NCI-H187 treated with DMSO at 0.1 percent for 48 hours (cell line): ENCODE results near the gene NTN1.
"Not testable (repeated sequence)": the region's sequence is repeated elsewhere in the genome, so short reads cannot be mapped to it uniquely, and the experiment has no call there.

Experiments
- DNase-seq: peaks from one replicate; lab custom pipeline; 2025; lab: John Stamatoyannopoulos, UW

The NTN1 gene

DNA sequence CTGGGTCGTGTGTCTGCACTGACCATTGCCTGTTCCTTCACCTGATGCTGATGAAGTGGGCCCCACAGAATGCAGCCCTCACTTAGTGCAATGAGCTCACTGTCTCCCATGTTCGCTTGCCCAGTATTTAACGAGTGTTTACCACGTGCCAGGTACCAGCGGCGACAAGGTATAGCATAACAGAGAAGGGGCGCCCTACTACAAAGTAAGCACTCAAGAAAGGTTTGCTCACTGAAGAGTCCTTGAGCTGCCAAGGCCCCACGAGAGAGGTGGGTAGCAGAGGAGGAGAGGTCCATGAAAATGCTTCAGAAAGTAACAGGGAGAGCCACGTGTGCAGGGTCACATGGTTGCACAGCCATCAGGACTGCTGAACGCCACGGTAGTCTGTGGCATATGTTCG is 230.0 kb downstream of the NTN1 start:
- no peak for DNase-seq

DNA sequence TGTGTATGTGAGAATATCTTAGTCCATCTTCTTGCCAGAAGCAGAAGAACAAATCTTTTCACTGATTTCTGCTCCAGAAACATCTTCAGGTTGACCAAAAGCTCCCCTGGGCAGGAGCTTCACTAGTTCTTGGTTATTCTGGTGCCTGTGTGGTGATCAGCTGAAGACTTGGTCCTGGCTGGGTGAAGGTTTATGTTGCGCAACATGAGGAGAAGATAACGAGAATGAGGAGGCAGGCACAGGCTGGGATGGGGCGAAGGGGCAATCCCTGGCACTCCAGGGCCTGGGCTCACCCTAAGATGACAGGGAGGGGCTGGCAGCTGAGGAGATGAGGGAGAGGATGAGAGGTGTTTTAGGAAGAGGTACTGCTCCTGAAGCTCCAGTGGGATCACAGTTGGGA is 232.0 kb downstream of the NTN1 start:
- DNase-seq, result no peak

DNA sequence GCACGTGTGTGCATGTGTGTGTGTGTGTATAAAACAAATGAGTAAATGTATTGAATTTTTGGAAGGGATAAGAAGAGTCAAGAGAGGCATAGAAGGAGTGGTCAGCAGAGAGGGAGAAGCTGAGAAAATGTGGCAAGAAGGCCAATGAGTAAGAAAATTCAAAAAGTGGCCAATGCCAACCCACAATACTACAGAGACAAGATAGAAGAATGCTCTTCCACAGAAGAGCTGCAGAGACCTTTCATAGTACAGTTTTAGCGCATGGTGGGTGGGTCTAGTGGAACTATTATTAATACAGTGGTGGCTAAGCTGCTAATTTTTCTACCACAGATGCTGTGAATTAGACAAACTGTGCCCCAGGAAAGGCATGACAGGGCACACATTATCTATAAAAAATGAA is 233.5 kb downstream of the NTN1 start:
- no peak for DNase-seq

DNA sequence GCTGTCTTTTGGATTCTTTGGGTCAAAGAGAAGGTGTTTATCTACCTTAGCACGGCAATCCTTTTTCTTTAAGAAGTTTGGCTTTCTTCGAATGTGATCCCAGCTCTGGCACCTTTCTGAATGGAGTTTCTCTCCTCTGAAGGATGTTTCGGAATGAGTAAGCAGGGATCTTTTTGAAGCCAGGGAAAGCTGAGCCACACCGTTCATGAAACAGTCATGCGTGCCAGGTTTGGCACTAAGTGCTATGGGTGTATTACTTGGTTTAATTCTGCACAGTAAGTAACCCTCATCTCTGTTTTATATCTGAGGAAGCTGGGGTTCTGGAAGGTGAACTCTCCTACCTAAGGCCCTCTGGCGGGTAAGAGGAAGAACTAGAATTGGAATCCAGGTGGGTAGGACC is 234.5 kb downstream of the NTN1 start:
- DNase-seq, result no peak

DNA sequence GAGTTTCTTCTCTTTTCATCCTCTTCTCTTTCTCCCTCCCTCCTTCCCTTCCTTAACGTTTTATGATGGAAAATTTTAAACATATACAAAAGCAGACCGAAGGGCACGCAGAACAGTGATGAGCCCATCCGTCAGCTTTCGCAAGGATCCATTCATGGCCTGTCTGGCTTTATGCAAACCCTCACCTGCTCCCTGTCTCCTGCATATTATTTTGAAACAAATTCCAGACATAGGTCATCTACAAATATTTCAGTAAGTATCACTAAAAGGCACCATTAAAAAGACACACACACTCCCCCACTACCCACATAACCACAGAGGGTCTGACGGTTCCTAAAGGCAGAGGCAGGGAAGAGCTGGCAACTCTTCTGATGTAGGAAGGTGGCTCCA is 235.0 kb downstream of the NTN1 start:
- DNase-seq, result no peak

DNA sequence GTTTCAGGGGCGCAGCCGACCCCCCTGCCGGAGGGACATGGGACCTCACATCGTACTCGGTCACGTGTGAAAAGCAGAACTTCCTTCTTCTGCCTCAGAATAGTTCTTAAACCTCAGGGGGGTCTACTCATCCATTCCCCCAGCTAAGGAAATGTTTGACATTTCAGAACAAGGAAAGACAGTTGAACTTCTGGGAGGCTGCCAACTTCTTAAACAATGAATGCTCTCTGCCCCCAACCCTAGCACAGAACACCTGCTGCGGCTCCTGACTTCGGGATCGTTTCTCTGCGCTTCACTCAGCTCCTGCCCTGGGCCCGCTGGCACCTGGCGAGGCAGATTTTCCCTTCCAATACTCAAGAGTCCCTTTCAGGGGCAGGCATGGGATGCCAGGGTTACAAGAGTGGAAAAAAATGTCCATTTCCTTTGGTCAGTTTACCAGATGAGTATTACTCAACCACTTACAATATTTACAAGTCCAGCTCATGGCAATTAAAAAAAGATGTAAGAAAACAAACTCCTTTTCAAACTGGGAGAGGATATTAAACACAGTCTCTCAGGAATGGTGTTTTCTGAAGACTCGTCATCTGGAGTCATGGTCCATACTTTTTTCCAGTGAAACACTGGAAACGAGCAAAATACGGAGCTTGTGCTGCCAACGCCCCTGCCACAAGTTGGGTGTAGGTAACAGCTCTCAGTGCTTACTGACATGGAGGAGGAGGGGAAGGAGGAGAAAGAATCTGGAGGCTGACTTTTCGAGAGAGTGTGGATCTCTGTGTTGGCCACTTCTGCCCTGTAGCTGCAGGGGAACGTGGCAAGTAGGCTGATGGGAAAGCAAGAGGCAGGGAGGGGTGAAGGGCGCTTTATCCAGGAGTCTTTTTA is 235.7 kb downstream of the NTN1 start:
- no peak for DNase-seq

DNA sequence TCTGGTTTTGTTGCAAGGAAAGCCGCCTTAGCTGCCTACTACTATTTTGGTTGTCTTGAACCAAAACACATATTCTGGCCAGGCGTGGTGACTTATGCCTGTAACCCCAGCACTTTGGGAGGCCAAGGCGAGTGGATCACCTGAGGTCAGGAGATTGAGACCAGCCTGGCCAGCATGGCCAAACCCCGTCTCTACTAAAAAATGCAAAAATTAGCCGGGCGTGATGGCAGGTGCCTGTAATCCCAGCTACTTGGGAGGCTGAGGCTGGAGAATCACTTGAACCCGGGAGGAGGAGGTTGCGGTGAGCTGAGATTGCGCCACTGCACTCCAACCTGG is 236.3 kb downstream of the NTN1 start:
- DNase-seq, result not testable (repeated sequence)

DNA sequence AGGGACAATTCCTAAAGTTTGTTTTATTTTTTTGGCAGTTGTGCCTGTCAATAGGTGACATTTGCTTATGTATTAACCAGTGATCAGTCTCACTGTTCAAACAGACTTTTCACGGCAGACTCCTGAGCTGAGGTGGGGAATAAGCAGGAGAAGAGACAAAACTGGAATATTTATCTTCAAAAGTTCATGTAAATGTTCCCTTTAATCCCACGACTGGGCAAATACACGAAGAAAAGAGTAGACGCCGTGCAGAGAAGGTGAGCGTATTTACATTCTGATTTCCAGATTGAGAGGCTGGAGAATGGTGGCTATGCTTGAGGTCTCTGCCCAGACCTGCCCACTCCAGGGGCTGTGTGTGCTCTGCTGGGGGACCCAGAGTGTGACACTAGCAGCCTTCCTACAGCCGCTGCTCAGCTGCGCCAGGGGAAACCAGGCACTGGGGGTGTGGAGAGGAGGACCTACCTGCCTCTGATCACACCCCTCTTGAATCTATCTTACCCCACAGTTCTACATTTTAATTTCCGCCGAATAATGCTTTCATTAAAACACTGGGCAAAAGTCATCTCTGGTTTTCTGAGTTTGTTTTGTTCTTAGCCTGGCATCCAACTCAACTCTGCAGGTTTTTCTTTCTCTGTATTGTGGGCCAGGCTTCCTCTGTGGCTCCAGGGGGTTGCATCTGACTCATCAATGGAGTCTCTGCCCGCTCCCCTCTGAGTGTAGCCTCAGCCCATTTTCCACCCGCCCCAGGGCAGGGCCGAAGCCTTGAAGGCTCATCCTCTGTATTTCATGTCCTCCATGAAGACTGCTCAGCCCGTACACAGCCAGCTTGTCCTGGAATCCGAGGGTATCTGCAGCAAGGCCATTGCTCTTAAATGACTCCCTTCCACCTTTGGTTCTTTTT is 237.1 kb downstream of the NTN1 start:
- no peak for DNase-seq

DNA sequence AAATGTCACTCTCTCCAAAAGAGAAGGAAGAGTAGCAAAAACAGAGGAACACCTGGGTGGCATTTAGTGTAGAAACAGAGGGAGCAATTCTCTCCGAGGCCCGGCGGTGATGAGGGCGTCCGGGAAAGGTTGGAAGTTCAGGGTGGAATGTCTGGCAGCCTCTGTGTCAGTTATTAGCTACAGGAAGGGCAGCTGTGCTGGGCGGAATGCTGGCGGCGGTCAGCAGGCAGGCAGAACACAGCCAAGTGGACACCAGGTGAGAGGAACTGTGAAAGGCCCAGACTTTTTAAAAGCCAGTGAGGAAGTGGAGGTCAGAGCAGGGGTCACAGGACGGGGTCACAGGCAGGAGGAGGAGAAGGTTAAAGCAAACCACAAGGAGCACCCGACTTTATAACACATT is 238.1 kb downstream of the NTN1 start:
- no peak for DNase-seq

DNA sequence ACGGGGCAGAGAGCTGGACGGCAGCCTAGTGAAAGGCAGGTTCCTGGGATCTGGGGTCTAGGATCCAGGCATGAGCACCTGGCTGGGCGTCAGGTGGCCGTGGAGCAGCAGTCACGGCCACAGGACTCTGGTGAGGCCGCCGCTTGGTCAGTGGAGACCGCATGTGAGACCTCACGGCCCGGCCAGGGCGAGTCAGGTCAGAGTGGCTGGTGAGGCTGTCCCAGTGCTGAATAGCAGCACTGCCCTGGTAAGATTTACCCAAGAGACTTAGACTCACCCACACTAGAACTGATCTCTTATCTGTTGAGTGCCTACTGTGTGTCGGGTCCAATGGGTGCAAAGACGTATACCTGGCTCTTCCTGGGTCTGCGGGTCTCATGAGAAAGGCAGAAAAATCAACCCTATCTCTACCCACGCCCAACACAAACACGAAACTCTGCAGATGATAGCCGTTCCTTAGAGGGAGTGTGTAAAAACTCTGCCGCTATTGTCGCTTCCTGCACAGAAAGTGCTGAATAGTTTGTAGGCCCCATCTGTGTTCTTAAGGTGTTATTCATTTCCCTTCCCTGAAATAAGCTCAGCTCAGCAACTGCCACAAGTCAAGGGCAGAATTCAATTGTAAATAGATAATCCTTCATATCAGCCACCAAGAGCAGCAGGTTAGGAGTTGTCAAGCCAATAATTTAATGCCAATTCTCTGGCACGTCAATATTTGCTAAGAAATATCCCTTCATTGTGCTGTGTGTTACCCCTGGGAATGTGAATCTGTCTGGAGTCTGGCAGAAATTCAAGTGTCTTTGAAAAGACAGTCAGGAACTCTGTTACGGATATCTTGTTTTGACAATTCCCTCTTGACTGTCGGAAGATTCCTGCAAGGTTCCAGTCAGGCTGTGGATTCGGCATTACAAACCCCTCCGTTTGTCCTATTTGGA is 240.0 kb downstream of the NTN1 start:
- no peak for DNase-seq

DNA sequence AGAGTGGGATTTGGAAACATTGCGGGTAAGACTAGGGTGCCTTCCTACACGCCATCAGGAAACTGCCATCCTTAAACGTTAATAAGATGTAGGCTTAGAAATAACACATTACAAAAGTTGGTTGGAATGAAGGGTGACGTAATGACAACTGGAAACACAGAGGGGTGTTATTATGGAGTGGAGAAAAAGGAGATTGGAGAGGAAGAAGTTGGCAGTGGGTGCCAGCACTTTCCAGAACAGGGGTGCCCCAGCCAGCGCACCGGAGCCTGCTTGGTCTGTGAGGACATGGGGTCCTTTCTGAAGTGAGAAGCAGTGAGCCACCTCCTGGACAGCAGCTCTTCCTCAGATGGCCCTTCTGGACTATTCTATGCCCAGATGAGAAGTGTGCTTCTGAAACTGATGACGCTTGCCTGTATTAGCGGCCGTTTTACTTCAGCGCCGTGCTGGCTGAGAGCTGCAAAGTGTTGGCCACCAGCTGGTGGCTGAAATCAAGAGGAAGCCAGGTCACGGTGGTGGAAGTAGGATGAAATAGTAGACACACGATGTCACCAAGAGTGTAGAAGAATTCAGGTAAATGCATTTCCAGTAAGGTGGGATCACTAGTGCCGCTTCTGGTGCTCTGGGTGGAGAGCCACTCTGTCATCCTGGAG is 244.8 kb downstream of the NTN1 start:
- DNase-seq, result no peak

DNA sequence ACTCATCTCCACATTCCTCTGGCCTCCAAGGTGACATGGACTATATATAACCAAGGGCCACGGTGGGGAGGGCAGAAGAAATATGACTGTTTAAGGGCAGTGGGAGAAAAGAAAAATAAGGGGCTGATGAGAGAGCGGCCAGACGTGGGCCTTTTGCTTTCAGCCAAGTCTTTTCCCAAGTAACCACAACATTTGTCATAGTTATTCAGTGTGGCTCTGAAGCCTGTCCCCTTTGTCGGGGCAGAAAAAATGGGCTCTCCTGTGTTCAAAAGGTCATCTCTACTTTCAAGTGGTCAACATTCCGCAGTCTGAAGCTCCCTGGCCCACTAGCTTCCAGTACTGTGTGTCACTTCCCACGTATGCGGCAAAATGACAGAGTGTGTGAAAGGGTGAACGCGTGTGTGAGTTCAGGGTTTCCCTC is 245.4 kb downstream of the NTN1 start:
- DNase-seq, result no peak

DNA sequence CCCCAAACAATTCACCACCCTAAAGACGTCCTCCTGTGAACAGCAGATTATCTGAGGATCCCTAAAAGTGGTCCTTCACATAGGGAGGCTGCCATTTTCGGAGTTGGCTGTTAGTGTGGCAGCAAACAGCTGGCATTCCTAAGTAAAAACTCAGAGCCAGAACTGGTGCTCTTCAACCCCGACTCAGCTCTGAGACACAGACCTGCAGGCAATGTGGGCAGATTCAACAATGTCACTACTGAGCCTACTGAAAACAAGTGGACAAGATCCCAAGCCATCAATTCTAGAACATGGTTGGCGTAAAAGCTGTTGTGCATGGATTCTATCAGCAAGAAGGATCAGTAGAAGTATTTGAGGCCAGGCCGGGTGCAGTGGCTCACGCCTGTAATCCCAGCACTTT is 247.2 kb downstream of the NTN1 start:
- DNase-seq, result no peak

DNA sequence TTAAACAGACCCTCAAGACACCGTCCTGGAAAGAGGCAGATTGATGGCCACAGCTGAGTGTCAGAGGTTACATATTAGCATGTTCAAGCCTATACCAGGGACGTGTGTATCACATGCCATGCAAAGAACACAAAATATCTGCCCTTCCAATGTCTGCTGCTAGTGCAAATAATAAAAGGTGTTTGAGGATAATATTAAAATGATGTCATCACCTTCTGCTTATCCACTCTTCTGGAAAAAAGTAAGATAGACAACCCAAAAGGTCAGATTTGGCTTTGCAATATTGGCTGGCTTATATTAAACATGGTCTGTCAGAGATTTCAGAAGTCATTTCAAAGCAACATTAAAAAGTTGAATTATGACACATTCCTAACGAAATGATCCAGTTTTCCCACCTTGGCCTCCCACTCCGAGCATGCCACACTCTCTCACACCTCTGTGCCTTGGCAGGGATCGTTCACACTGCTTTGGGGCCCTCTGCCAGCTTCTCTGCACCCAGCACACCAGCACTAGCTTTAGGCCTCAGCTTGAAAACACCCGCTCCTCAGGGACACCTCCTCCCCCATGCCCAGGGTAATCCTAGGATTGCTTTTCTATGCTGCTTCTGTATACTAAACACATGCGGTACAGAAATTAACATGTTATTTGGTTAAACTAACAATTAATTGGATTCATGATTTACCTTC is 248.2 kb downstream of the NTN1 start:
- DNase-seq, result no peak

DNA sequence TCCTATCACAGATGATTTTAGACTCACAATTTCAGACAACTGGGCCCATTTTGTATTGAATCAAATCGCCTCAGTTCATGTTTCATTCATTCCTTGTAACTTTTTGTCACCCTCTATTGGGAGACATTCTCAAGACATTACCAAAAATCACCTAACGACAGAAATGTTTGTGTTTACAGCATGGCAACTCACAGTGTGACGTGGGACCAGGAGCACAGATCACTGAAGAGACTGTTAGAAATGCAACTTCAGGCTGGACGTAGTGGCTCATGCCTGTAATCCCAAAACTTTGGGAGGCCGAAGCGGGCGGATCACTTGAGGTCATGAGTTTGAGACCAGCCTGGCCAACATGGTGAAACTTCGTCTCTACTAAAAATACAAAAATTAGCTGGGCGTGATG is 249.6 kb downstream of the NTN1 start:
- DNase-seq, result no peak

DNA sequence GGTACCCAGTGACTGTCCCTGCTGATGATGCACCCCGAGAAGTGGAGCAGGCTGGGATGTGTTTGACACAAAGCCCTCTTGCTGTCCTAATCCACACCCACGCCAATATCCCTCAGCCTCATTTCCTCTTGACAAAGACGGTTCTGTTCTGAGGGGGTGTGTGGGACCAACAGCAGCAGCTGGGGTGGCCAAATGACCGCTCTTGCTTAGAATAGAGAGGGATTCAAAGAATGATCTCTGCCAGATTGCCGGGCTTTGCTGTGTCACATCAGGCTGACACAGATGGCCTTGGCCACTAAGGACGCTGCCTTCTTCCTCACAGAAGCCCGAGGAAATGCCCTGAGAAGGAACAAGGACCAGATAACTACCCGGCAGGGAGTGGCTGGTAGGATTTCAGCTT is 250.7 kb downstream of the NTN1 start:
- DNase-seq, result no peak

DNA sequence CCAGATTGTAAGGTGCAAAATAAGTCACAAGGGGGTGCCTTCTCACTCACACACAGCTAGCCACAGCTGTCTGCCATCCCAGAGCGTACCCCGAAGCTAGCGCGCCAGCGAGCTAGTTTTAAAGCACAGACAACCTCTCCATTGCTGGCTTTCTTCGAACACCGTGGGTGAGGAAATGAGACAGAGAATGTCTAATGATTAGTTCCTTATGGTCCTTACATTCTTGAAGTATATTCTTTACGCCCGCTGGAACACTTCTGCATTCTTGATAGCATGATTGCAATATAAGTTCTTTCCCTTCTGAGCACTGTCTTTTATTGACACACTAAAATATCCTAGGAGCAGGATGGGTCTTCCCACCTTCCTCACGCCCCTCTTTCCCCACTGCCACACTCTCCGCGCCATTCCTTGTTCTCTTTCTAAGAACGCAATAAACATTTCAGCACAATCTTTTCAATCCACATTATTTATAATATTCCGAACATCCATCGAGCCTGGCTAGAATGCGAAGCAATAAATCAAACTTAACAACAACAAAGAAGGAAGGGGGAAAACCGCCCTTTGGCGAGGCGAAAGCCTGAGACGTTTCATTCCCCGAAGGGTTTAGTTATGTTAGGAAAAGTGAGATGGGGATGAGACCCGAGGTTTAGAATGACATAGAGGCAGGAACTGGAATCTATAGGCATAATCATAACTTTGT is 251.3 kb downstream of the NTN1 start:
- no peak for DNase-seq

DNA sequence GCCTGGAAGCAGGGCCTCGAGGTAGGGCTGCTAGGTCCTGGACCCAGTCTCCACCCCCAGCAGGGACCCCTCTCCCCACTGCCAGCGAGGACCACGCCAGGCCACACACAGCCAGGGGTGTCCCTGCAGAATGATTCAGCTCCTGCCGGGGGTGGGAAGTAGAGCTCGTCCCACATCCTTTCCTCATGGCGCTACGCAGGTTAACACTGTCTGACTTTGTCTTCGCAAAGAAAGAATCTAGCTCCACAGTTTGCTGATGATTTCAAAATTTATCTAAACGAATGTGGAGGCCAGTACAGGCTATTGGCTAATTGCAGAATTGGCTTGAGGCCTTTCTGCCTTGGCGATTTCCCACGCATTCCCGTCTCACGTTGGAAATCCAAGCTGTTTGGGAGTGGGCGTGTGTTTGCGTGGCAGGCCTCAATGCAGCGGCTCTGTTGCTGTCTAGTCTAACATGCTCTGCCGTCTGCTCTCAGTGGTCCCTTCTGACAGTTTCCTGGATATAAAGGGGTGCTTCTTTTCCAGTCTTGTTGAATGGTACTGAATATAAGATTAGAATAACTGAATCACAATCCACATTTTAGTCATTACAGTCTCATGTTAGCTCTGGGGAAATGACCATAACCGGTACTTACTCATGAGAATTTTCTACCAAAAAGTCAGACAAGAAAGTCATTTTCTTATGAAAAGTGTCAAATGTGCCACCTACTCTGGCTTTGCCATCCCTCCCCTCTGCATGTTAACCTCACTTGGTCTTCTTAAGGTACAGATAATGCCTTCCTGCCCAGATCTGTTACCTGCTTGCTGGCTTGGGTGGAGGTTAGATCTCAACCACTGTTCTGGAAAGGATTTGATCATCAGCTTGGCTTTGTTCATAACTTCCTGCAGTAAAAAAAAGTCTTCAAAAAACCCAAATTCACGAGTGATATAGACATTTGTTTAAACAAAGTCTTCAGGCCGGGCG is 252.4 kb downstream of the NTN1 start:
- DNase-seq, result no peak

DNA sequence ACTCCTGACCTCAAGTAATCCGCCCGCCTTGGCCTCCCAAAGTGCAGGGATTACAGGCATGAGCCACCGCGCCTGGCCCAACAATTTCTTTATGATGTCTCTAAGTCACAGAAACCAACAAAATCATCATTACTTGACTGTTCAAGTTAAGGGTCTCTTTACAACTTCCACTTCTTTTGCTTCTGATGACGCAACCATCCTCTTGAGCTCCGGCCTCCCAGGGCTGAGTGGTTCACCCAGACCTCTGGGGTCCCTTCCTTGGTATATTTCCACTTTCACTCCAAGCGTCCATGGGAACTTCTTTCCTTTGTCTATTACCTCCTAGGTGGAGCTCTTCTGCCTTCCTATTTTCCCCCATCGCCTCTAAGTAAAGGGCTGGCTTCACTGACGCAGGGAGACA is 253.7 kb downstream of the NTN1 start:
- no peak for DNase-seq
